Heart left ventricle (tissue), 16 donors: ENCODE measurements around the gene NOL7. TPM values are rescaled to one million over a fixed set of nuclear protein-coding genes. Genes with fewer than 3 reads are reported as not detected.
A peak's percentile ranks its signal among the peaks of the same experiment; 100 is the strongest.

Source experiments
- ATAC-seq, 4 donors: fragments of 200-7000 bp; cut with Tn5 transposase; one replicate each; pipeline ENCODE4 v1.9.1; 2020 to 2022; ENCODE audit warnings: moderate library complexity in 4 of 4, mild to moderate bottlenecking in 3 of 4, moderate number of reproducible peaks in 1 of 4
- DNase-seq, 5 donors: peaks; one replicate each; pipeline ENCODE4 v3.0.0-alpha.2; 2020
- H3K27ac ChIP-seq, 12 donors: fragments of 200-600 bp; sonication (generic) in 4 of 12; one replicate each; pipeline versions ENCODE4 v1.5.0 to v1.8.0; 2016 to 2022; ENCODE audit warnings: mild to moderate bottlenecking in 2 of 12
- H3K27me3 ChIP-seq, 9 donors: fragments of 200-600 bp; sonication (generic) in 2 of 9; one replicate each; pipeline versions ENCODE4 v1.5.1 to v1.8.0; 2016 to 2022; ENCODE audit warnings: mild to moderate bottlenecking in 3 of 9
- H3K36me3 ChIP-seq, 9 donors: fragments of 200-600 bp; sonication (generic) in 2 of 9; one replicate each; pipeline versions ENCODE4 v1.5.0 to v1.8.0; 2018 to 2022; ENCODE audit warnings: mild to moderate bottlenecking in 2 of 9
- H3K4me1 ChIP-seq, 12 donors: fragments of 200-600 bp; sonication (generic) in 4 of 12; one replicate each; pipeline versions ENCODE4 v1.5.0 to v1.8.0; 2016 to 2022; ENCODE audit warnings: mild to moderate bottlenecking in 3 of 12
- H3K4me3 ChIP-seq, 12 donors: fragments of 200-600 bp; sonication (generic) in 4 of 12; one replicate each; pipeline versions ENCODE4 v1.5.0 to v1.8.0; 2017 to 2022; ENCODE audit warnings: mild to moderate bottlenecking in 9 of 12, moderate library complexity in 4 of 12
- H3K9me3 ChIP-seq, 12 donors: fragments of 200-600 bp; sonication (generic) in 4 of 12; one replicate each; pipeline versions ENCODE4 v1.5.0 to v1.8.0; 2016 to 2022; ENCODE audit warnings: mild to moderate bottlenecking in 1 of 12
- POLR2A ChIP-seq, 2 donors: fragments of 450-650 bp; IDR thresholded peaks; one replicate each; pipeline ENCODE4 v1.6.1; 2017; ENCODE audit warnings: antibody characterized with exemption in 2 of 2, mild to moderate bottlenecking in 2 of 2, moderate library complexity in 2 of 2
- WGBS, 4 donors: extraction: QIAGEN DNeasy Blood & Tissue Kit in 2 of 4; methylation state at CpG; one replicate each; pipeline versions ENCODE4 v1.1.5 to v1.1.7; 2013 to 2018; 5-methylcytosine and 5-hydroxymethylcytosine counted together
- intact Hi-C, 10 donors: fragments of 100-400 bp; cut with DNase I; formaldehyde crosslinking; loops; one replicate each; pipeline versions ENCODE4 v1.11.1 to v1.14.2; 2022
- polyA plus RNA-seq, 2 donors: library from polyadenylated mRNA; stranded (reverse); fragments of 200-250 nt; gene quantifications; one replicate each; pipeline ENCODE4 v1.2.3, GENCODE V29; 2013
- total RNA-seq, 9 donors: library from RNA; depleted of rRNA in 2 of 9; stranded (reverse); fragments of >200 nt in 2 of 9; fragmentation: NEBNext Ultra II Directional in 3 of 9; extraction: Animal tissue kit (Norgen Biotek cat#: 25700) in 3 of 9; gene quantifications; one replicate each; pipeline versions ENCODE4 v1.1.0 to v1.2.4, GENCODE V29; 2016 to 2023
- TF ChIP-seq, protein P1 (sequence below), 12 donors: fragments of 200-600 bp; sonication (generic) in 4 of 12; IDR thresholded peaks; one replicate each; pipeline versions ENCODE4 v1.5.0 to v1.8.0; 2018 to 2022; ENCODE audit warnings: antibody characterized with exemption in 12 of 12, mild to moderate bottlenecking in 5 of 12
- donor health status: ischemic (EF 13 %, LVEDD 7.1; RV severe dilation, severe dysfunction).
- donor health status: healthy with polysubstance abuse.
- donor health status: DM: no; HTN: yes; CAD: no.
- donor health status: DM: no; HTN: no; CAD: no.
- donor health status: ischemic (EF 25% LVEDD 6.9; RV normal size, moderate dysfunction).
- donor health status: ischemic (EF 25% LVEDD 5.7; RV mildly dilated, moderate dysfunction).
- donor health status: healthy.
- donor health status: DM: yes; HTN: yes; CAD: no.
- donor health status: ischemic (EF 35%, LVEDD 5.7; RV mildly dilated, moderate dysfunction).
- donor health status: nonischemic (EF 11% LVEDD 7.7; RV severe dilation, severe dysfunction).
- donor health status: DM: yes; HTN: yes; CAD: no.
- donor health status: PGD.
- donor health status: ischemic (EF 29% LVEDD 5.4; RV normal size, mild dysfunction).
- donor health status: nonischemic (EF 23%, LVEDD 6.1; RV moderate dilation, normal function).

The NOL7 gene
- total and polyA plus RNA-seq, 11 donors: 38.6 to 124 (median 54.6) TPM

DNA sequence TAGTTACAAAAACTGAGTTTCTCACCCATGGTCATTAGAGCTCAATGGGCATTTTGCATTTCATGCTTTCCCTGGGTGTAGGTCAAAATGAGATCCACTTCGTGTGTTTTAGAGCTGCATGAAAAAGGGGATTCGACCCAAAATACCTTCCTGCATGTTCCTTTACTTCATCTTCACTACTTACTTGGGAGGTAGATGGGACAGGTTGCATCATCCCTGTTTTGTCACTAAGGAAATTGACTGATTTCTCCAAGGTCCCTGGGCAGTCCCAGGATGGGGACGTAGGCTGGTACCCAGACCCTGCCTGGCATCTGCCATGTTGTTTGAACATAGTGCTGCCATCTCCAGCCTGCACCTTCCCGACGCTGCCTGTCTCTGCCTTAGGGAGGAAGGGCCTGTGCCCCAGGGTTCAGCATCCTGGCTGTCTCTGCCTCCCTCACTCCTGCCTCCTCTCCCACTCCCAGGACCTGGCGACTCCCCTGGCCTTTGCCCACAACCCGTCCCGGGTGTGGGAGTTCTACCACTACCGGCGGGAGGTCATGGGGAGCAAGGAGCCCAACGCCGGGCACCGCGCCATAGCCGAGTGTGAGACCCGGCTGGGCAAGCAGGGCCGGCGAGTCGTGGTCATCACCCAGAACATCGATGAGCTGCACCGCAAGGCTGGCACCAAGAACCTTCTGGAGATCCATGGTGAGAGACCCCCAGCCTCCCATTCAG, 23.8 kb upstream of the NOL7 start:
- Histone ChIP-seq H3K9me3 (no peaks in the 10 kb centered on the region), H3K4me1 (peaks cover 0 to 14% (median 4%) of the 10 kb centered on the region in 12 donors), H3K27me3 (no peaks in the 10 kb centered on the region), H3K27ac (no peak overlapping the region), H3K4me3 (no peak overlapping the region), H3K36me3 (peaks cover 0 to 100% (median 81%) of the 10 kb centered on the region in 9 donors)
- 95 to 98% (median 96%) methylated on average over 21 of the region's 21 CpGs for WGBS, 4 donors
- no peak for TF ChIP-seq POLR2A (IDR thresholded peaks at IDR 0.05)
- TF ChIP-seq, protein P1, sequence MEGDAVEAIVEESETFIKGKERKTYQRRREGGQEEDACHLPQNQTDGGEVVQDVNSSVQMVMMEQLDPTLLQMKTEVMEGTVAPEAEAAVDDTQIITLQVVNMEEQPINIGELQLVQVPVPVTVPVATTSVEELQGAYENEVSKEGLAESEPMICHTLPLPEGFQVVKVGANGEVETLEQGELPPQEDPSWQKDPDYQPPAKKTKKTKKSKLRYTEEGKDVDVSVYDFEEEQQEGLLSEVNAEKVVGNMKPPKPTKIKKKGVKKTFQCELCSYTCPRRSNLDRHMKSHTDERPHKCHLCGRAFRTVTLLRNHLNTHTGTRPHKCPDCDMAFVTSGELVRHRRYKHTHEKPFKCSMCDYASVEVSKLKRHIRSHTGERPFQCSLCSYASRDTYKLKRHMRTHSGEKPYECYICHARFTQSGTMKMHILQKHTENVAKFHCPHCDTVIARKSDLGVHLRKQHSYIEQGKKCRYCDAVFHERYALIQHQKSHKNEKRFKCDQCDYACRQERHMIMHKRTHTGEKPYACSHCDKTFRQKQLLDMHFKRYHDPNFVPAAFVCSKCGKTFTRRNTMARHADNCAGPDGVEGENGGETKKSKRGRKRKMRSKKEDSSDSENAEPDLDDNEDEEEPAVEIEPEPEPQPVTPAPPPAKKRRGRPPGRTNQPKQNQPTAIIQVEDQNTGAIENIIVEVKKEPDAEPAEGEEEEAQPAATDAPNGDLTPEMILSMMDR (IDR thresholded peaks at IDR 0.05): no peak
- DNase-seq (no peak), ATAC-seq (peak in 1 of 4 donors; percentile 14)
- intact Hi-C loops: no loop called here

DNA sequence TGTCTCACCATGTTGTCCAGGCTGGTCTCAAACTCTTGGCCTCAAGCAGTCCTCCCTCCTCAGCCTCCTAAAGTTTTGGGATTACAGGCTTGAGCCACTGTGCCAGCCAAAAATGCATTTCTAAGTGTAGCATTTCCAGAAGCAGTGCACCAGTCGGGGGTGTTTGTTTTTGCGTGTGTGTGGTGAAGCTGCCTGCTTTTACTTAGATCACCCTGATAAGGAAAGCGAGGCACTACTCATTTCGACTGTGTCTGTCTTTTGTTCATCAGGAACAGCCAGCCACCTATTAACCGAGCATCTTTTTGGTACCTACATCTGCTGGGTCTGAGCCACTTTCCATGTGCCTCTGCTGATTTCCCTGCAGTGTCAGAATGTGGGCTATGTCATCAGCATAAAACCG, 22.0 kb upstream of the NOL7 start:
- ATAC-seq (no peak), DNase-seq (no peak)
- Histone ChIP-seq H3K4me3 (no peak overlapping the region), H3K27me3 (no peaks in the 10 kb centered on the region), H3K36me3 (peaks cover 0 to 100% (median 83%) of the 10 kb centered on the region in 9 donors), H3K27ac (no peak overlapping the region), H3K4me1 (no peaks in the 10 kb centered on the region), H3K9me3 (no peaks in the 10 kb centered on the region)
- TF ChIP-seq POLR2A (IDR thresholded peaks at IDR 0.05): no peak
- TF ChIP-seq, protein P1 (IDR thresholded peaks at IDR 0.05): no peak
- 78 to 90% (median 89%) methylated on average over 6 of the region's 6 CpGs for WGBS, 4 donors
- intact Hi-C loops: no loop called here

DNA sequence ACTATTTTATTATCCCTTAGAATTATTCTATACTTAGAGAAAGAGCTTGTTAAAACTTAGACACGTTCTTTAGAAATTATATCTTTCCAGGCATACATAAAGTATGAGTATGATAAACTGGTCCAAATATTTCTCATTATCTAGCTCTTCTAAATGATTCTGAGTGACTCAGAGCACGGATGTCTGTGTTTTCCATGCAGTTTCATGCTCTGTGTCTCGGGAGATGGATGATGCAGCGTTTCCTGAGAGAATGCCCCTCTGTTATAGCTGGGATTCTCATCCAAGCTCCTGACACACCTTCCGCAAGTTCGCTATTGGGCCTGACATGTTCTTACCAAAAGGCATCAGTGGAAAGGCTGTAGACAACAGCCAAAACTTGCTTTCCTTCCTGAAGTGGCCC, 21.4 kb upstream of the NOL7 start:
- Histone ChIP-seq H3K36me3 (peaks cover 0 to 100% (median 83%) of the 10 kb centered on the region in 9 donors), H3K9me3 (no peaks in the 10 kb centered on the region), H3K27ac (no peak overlapping the region), H3K4me1 (no peaks in the 10 kb centered on the region), H3K27me3 (no peaks in the 10 kb centered on the region), H3K4me3 (no peak overlapping the region)
- TF ChIP-seq, protein P1 (IDR thresholded peaks at IDR 0.05): no peak
- TF ChIP-seq POLR2A (IDR thresholded peaks at IDR 0.05): no peak
- no peak for ATAC-seq
- WGBS, 4 donors: 80 to 86% (median 84%) methylated on average over 6 of the region's 6 CpGs
- no peak for DNase-seq
- intact Hi-C loops: no loop called here

DNA sequence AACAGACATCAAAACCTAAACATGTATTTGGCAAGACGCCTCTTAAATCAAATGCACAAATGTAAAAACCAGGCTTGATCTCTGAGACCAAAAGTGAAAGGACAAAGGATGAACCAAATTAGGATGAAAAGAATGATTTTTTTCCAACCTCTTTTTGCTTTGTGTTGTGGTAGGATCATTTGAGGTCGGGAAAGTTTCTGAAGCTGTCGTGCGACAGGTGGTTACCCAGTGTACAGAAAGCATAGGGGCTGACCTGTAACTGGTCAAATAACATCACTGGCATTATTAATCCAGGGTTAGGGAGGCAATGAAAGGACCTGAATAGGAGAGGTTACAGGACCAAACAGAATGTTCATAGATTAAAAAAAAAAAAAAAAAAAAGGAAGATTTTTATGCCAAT, 18.1 kb upstream of the NOL7 start:
- 90 to 95% (median 92%) methylated on average over 4 of the region's 4 CpGs for WGBS, 4 donors
- no peak for ATAC-seq
- TF ChIP-seq, protein P1 (IDR thresholded peaks at IDR 0.05): no peak
- no peak for TF ChIP-seq POLR2A (IDR thresholded peaks at IDR 0.05)
- no peaks in the 10 kb centered on the region for H3K27me3 ChIP-seq
- no peaks in the 10 kb centered on the region for H3K9me3 ChIP-seq
- H3K4me3 ChIP-seq: no peak overlapping the region
- no peaks in the 10 kb centered on the region for H3K4me1 ChIP-seq
- DNase-seq: no peak
- no peak overlapping the region for H3K27ac ChIP-seq
- intact Hi-C loops: no loop called here
- peaks cover 0 to 100% (median 96%) of the 10 kb centered on the region in 9 donors for H3K36me3 ChIP-seq
